Stimulated activated CD8-positive, alpha-beta memory T cell treated with anti-CD3 and anti-CD28 coated beads, Interleukin-4, amount 100 ng/mL, for 4 hours (primary cell): ENCODE data around the gene RASAL2.
"Not testable (repeated sequence)": the region's sequence is repeated elsewhere in the genome, so short reads cannot be mapped to it uniquely, and the experiment has no call there.

Experiments
- DNase-seq, 2 donors: peaks; one replicate each; pipeline ENCODE4 v3.0.0-alpha.2; 2020; ENCODE audit warnings: low read depth in 2 of 2, low spot score in 1 of 2

The RASAL2 gene

DNA sequence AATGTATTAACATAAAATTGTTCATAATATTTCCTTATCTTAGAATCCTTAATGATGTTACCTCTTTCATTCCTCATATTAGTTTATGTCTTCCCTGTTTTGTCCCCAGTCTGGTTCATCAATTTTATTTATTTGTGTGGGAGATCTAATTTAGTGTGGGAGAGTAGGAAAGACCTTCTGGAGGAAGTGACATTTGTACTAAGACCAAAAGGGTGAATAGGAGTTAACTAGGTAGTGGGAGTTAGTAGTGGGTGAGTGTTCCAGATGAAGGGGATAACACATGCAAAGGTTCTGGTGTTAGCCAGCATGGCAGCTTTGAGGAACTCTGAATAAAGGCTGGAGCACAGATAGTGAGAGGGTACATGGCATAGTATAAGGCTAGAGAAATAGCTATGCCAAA lies 21.4 kb downstream of the RASAL2 start:
- DNase-seq = no peak

DNA sequence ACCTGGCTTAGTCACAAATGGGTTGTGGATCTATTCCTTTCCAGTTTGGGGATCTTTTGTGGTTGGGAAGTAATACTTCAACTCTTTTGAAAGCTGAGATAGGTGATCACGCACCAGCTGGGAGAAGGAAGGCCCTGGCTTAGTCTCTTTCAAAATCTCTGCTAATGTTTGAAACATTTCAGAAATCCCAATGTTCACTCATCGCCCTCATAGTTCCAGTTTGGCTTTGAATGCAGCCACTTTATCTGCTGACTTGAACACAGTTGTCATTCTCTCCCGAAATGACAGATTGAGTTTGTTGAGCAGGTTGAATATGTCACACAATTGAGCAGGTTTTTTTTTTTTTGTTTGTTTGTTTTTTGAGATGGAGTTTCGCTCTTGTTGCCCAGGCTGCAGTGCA lies 24.6 kb downstream of the RASAL2 start:
- no peak for DNase-seq

DNA sequence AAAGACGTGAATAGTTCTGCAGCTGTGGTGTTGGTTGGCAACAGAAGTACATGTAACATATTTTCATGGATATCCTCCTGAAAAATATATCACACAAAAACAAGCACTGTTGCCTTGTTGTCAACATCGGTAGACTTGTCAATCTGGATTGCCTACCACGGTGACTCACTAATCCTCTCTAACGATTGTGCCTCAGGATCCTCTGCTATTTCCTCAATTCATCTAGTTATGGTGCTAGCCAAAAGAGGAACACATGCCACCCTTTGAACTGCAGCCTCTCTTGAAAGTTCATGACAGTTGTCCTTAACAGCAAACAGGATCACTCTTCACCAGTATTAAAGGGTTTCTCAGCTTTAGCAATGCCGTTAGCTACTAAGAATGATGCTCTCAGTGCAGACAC lies 25.7 kb downstream of the RASAL2 start:
- DNase-seq = no peak

DNA sequence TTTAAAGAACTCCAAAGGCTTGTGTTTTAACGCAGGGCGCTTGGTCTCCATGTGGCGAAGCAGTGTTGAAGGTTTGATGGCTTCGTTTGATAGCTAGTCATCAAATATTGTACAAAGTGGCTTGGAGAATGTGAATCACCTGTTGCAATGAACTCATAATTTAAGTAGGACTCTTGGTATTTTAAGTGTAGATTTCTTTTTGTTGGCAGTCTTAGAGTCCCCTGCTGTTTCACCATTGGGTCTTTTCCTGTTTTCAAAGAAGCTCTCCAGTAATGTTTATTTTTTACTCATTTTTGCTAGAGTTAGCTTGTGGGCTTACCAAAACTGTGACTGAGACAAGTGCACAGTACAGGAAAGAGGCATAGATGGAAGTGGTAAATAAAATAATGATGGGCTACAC lies 26.2 kb downstream of the RASAL2 start:
- no peak for DNase-seq

DNA sequence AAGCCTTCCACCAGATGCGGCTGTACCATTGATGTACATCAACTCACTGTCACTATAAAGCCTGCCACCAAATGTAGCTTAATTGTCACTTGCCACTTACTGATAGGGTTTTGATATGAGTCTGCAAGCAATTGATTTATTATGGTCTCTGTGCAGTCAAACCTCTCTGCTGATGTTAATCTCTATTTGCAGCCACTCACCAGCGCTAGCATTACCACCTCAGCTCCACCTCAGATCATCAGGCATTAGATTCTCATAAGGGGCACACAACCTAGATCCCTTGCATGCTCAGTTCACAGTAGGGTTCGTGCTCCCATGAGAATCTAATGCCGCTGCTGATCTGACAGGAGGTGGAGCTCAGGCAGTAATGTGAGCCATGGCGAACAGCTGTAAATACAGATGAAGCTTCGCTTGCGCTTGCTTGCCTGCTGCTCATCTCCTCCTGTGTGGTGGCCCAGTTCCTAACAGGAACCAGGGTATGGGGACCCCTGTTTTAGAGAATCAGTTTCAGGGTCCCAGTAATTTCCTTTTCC lies 26.7 kb downstream of the RASAL2 start:
- DNase-seq = not testable (repeated sequence)

DNA sequence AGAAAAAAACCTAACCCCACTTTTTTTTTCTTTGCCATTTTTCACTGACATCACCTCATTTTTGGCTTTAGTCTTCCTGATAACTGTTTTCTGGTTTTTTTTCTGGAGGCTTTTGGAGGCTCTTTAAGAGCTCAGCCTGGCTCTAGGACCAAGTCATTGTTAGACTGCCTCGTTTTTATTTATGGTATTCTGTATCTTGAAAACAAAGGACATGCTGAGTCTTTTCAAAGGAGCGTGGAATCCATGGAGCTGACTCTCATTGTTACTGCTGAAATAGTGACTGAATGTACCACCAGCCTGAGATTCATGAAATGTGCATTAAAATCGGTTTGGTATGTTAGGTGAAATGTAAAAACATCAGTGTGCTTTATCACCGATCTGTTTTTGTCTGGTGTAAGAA lies 28.0 kb downstream of the RASAL2 start:
- no peak for DNase-seq

DNA sequence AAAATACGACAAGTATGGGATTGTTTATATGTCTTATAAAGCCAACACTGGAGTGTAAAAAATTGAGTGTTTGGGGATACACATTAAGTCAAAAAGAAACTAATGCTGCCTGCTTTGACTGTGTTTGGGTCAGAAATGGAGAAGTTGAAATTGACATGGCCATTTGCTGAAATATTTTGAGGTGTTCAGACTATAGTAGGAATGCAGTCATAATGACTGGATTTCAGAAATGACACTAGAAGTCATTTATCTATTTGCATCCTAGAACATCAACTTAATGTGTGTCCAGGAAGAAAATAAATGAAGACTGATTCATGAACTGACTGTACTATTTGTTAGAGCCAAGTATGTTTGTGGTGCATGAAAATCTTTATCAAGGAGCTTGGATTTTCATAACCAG lies 28.4 kb downstream of the RASAL2 start:
- no peak for DNase-seq

DNA sequence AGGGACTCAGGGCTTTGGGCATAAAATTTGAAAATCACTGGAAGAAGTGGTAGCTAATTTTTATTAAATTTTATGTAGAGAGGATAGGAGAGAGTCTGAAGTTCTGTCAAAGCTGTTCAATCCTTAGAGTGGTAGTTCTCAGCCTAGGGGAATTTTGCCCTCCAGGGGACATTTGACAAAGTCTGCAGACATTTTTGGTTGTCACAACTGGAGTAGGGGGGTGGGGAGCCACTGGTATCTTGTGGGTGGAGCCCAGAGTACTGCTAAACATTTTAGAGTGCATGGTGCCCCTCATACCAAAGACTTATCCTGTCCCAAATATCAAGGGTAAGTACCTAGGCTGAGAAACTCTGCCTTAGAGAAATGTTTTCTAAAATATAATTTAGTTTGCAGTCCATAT lies 30.2 kb downstream of the RASAL2 start:
- no peak for DNase-seq

DNA sequence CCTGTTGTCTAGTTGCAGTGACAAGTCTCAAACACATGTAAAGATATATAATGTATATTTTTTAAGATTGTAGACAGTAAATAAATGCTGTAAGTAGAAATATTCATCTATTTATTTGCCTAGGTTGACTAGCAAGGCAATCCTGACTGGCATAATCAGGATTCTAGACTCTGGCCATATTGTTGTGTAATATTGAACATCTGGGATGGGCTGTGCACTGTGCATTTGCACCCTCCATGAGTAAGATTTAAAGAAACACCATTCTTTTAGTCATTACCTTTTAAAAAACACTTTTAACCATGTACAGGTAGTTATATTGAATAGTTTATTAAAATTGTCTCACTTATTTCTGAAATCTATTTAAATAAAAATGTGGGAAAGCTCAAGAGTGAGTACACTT lies 32.4 kb downstream of the RASAL2 start:
- no peak for DNase-seq

DNA sequence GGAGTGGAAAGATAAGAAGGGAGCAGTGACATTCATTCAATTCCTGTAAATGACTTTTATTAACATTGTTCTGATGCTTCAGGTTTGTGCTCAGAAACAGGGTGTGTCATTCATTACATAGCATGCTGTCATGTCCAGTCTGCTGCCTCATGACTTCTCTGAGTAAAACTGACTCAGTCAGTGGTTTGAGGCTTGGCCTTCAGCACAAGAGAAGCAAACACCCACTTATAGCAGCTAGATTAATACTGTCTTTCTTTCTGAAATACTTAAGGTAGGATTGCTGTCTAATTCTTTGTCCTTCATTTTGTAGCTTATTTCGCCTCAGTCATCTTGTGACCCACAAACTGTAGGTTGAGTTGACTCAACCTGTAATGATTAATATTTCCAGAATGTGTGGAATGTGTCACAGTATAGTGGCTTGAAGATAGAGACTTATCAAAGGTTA lies 32.9 kb downstream of the RASAL2 start:
- no peak for DNase-seq

DNA sequence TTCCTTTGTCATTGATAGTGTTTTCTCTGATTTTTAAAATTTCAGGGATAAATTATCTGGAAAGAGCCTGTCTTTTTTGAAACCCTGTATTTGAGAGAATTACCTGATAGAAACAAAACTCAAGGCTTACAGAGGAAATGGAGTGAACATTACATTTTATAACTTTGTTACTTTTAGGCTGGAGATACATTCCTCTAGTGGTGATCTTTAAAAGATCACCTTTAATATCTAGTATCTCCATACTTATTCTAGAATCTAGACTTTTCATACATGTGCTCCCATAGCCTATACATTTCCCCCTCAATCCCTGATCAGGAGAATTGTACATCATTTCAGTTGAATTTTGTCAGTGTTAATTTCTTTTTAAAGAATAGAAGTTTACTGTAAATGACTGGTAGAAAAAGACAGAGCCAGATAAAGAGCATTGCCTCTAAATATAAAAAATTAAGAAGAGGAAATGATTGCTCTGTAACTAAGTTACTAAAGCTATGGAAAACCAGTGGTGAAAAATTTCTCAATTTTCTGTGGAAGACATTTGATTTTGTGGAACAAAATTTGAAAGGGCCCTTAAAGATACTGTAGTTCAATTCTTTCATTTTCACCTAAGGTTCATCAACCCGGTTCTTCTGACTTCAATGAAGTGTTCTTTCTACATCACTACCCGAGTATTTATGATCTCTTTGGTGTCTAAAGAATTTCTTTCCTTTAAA lies 33.7 kb downstream of the RASAL2 start:
- no peak for DNase-seq

DNA sequence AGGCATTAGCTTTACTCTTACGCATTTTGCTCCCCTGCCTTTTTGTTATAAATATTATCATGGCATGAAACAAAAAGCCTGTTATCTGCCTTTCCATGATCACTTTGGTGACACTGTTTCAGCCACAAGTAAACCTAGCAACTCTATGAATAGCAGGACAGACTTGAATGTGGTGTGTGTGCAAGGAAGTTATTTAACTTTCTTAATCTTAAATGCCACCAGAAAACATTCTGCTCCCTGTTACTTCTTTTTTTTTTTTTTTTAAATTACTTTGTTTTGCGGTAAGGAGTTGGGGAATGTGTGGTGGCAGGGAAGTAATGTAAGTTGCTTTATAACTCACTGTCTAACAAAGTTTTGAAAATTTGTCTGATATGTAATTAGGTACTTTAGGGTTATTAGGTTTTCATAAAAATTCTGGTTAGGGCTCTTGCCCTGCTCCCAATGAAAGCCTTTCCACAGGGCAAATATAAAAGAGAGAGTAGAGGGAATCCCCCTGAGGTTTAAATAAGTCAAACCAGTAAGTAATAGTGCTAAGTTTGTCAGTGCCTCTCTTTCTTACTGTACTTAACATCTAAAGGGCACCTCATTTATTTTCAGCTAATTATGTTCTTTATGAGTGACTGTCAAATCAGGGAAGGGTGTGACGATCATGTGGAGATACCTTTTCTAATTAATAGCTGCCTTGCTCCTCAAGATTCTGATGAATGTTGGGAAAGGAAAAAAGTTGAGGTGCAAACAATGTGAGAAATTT lies 39.5 kb downstream of the RASAL2 start:
- DNase-seq = no peak

DNA sequence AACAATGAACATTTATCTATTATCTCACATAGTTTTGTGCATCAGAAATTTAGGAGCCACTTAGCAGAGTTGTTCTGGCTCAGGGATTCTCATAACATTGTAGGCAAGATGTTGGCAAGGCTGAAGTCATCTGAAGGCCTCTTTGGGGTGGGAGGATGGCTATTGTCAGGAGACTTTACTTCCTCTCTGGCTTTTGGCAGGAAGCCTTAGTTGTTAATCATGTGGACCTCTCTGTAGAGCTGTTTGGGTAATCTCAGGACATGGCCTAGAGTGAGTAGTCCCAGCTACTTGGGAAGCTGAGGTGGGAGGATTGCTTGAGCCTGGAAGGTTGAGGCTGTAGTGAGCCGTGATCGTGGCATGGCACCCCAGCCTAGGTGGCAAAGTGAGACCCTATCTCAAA lies 40.2 kb downstream of the RASAL2 start:
- DNase-seq = no peak

DNA sequence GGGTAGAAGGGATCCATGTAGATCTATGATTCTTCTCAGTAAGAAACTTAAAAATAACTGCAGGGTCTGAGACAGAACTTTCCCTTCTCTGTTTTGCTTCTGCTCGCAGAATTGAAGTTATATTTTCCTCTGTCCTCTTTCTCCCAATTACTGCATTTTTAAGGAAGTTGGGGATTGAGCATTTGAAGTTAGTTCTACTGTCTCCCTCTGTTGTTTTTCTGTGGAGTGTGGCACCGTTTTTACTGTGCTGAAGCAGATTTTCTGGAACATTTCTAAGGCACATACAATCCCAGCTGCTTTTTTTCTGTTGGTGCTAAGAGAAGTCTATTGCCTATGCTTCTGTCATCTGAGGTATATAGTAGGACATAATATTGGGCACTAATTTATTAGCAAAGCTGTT lies 43.3 kb downstream of the RASAL2 start:
- DNase-seq = no peak

DNA sequence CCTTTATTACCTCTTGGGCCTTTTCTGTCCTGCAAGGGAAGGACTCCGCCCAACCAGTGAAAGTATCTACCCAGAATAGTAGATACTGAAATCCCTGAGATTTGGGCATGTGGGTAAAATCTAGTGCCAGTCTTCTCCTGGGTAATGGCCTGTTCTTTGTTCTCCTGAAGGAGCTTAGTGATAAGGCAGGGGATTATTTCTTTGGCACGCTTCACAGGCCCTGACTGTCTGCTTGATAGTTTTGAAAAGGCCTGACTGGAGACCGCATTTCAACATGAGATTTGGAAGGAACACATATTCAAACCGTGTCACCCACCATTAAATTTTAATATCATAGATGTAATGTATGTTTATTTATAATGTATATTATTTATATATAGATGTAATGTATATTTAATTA lies 48.9 kb downstream of the RASAL2 start:
- no peak for DNase-seq

DNA sequence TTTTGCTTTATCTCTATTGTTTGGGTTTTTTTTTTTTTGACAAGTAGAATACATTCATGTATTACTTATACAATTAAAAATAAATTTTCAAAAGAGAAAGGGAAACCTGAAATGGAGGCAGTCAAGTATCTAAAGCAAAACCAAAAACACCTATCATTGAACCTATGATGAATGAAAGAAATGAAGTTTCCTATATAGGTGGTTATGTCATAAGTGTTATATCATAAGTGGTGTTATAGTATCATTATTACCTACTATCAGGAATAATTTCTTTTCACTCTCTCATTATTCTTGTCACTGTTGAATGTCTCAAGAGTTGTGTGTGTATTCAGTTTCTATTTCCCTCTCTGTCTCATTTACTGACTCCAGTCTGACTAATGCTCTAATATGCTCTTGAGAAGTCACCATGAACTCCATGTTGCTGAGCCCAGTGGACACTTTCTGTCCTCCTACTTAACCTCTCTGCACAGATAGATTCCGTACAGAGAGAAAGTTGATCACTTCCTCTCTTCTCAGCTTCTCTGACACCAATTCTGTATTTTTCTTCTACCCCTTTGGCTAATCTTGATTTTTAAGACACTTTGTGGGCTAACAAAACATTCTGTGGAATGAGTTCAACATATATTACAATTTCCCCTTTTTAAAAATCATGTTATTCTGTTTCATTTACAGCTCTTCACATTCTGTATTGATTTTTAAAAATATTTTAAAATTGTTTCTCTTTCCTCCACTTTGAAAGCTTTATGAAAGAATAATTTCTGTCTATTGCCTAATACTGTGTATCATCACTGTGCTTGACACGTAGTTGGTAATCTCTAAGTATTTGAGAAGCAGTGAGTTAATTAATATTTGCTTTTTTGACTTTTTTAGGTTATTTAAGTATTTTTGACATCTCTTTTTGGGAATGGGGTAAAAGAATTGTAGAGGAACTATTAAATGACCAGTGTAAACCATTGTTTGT lies 50.1 kb downstream of the RASAL2 start:
- DNase-seq = no peak

DNA sequence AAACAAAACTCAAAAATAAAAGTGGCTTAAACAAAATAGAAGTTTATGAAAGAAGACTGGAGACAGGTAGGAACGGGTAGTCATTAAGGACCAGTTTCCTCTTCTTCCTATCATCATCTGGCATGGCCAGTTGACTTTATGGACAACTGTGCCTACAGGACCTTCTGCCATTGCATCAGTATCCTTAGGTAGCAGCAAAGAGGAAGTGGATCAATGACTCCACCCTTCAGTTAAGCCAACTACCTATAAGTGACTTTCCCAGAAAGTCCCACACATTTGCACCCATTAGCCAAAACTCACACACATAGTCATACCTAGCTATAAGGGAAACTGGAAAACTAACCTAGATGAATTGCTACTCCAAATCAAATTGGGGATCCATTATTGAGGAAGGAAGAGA lies 51.7 kb downstream of the RASAL2 start:
- no peak for DNase-seq

DNA sequence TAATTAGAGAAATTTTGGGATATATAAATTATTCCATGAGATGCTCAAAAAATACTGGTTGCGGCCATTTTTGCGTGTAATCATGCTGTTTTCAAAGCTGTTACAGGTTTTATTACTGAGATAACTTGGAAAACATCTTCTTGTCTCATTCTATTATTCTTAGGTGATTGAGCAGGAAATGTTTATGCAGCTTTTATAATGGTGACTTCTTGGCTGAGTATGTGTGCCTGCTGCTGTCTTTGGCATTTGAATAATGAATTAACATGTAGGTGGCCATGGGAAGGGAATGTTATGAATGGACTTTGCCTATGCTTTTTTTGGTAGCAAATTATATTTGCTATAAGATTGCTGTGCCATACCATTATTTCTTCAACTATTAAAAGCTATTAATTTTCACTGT lies 52.5 kb downstream of the RASAL2 start:
- no peak for DNase-seq

DNA sequence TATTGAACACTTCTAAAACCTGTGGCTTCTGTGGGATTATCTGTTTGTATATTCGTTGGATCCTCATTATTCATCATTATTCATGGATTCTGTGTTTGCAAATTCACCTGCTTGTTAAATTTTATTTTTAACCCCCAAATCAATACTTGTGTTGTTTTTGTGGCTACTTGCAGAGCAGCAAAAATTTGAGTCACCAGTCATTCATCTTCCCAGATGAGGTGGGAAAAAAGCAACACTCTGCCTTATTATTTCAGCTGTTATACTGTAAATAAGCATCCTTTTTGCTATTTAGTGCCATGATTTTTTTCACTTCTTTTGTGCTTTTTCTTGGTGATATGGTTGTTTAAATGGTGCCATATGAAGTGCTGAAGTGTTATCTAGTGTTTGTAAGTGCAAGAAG lies 56.7 kb downstream of the RASAL2 start:
- DNase-seq = no peak

DNA sequence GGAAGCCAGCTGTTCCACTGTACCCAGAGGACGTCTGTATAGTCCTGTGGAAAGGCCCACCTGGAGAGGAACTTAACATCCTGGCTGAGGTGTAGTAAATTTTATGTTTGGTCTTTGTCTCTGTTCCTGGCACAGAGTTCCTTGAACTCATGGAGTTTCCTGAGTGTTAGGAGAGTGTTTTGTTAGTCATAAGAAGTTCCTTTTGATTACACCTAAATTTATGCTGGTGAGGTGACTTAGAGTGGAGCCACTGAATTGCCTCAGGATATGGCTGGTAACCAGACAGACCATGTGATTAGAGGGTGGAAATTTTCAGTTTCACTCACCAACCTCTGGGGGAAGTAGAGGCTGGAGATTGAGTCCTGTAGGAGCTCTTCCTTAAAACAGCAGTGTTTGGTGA lies 57.9 kb downstream of the RASAL2 start:
- DNase-seq = no peak

DNA sequence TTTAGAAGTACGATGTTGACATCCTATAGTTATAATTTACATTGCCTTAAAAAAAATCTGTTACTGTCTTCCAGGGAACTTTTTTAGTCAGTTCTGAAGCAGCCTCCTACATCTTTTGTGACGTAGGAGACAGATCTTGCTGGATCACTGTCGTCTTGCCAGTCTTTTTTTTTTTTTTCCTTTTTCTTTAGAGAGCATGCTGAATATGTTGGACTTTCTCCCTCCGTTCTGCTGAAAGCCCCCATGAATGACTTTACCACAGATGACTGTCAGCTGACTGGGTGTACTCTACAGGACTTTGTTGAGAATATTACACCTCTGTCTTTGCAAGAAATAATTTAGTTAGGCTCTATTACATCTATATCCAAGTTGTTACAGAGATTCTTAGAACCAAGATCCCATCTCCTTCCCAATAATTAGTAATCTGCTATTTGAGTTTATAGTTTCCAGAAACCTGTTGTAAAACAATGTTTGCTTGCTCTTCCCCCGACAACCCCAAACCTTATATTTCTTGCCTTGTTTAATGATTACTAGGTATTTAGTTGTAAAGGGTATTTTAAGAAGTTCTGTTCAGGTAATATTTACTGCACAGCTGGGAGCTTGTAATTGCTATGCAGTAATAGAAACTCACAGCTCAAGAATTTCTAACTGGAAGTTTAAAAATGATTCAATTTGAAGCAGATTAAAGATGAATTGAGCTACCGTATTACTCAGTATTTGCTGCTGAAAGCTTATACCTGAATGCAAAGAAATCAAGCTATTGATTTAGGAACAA lies 61.8 kb downstream of the RASAL2 start:
- no peak for DNase-seq
